Measurements from ENCODE around the gene OXTR. TPM values are rescaled to one million over a fixed set of nuclear protein-coding genes. Genes with fewer than 3 reads are reported as not detected.

Gene OXTR
- 1 to 10 TPM in 1 of 6 donors, under 1 TPM in 5; 0.05 to 2.4 (median 0.24) TPM for total RNA-seq
- under 1 TPM; 0.19 to 0.31 TPM for polyA plus RNA-seq

DNA sequence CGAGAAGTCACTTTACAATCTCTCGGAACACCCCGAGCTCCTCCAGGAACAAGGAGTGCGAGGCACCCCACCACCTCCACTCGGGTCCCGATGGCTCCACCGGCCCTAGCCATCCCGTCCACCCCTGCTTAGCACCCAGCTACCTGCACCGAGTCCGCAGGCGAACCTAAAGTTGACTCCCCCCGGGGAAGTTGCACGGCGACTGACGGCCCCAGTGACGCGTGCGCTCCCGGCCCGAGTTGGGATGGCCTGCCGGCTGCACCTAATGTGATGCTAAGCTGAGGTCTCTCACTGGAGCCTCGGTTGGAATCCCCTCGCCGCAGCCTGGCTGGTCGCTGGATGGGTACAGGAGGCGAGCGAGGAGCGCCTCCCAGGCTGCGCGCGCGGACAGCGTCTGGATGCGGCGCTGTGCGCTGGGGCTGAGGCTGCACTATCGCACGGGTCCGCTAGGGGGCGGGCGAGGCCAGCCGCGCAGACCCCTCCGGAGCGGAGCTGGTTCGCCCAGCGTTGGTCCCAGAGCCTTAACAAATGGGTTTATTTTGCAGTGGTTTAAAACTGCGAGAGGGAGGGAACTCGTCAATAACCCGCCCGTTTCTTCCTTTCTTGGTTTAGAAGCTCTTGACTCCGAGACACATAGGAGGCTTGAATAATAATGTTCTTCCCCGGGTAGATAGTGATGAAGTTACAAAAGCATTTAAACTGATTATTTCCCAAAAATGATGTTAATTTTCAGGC is at the start of gene OXTR:
Gene OXTR, minus strand, starts transcription at position 526 of the 735 bp plus-strand sequence. CDS start 1,426 bp downstream, outside the sequence.
- FAIRE-seq (no peak), DNase-seq (peak in 5 of 6 donors; percentile 12 to 88 (median 57)), ATAC-seq (peak; percentile 87 to 97 (median 94))
- Histone ChIP-seq H3K27ac (no peak within 1 kb of the TSS), H3K27me3 (peaks cover 0 to 22% (median 1%) of the 10 kb centered on the region in 4 donors), H3K9me3 (no peaks in the 10 kb centered on the region), H3K36me3 (no peaks in the 10 kb centered on the region), H3K4me3 (peak within 1 kb of the TSS in 2 of 4 donors; percentile 10 to 41), H3K4me1 (peaks cover 0 to 10% (median 0%) of the 10 kb centered on the region in 3 donors)
- intact Hi-C loops (cut with DNase I), result no loop called here
- TF ChIP-seq, protein P1, sequence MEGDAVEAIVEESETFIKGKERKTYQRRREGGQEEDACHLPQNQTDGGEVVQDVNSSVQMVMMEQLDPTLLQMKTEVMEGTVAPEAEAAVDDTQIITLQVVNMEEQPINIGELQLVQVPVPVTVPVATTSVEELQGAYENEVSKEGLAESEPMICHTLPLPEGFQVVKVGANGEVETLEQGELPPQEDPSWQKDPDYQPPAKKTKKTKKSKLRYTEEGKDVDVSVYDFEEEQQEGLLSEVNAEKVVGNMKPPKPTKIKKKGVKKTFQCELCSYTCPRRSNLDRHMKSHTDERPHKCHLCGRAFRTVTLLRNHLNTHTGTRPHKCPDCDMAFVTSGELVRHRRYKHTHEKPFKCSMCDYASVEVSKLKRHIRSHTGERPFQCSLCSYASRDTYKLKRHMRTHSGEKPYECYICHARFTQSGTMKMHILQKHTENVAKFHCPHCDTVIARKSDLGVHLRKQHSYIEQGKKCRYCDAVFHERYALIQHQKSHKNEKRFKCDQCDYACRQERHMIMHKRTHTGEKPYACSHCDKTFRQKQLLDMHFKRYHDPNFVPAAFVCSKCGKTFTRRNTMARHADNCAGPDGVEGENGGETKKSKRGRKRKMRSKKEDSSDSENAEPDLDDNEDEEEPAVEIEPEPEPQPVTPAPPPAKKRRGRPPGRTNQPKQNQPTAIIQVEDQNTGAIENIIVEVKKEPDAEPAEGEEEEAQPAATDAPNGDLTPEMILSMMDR (IDR thresholded peaks at IDR 0.05), result peak; percentile 97 to 99 (median 98)
- WGBS, 2 donors, result 4 to 6% methylated on average over 53 of the region's 53 CpGs

DNA sequence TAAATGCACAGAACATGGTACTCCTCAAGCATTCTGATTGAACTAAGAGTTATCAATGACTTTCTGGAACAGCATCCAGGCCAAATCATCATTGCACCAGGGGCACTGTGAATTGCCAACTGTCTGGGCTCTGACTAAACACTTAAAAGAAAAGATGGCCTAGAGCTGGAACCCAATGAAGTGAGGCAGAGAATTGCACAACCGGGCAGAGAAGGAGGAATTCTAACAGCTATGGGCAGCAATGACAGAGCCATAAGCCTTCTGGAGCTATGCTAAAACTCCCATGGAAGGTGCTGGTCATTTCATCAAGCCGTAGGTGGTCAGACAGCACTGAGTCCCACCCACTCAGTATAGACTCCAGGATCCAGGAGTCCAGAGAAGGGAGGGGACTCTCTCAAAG is 48.1 kb upstream of the OXTR start:
- 70 to 80% methylated on average over 2 of the region's 2 CpGs for WGBS, 2 donors
- H3K4me3 ChIP-seq, result no peak overlapping the region
- FAIRE-seq, result no peak
- ATAC-seq, result no peak
- no peak for DNase-seq
- H3K9me3 ChIP-seq, result no peaks in the 10 kb centered on the region
- H3K36me3 ChIP-seq, result no peaks in the 10 kb centered on the region
- no peaks in the 10 kb centered on the region for H3K4me1 ChIP-seq
- H3K27me3 ChIP-seq, result no peaks in the 10 kb centered on the region
- intact Hi-C loops (cut with DNase I), result no loop called here
- TF ChIP-seq, protein P1 (IDR thresholded peaks at IDR 0.05), result no peak
- no peak overlapping the region for H3K27ac ChIP-seq

DNA sequence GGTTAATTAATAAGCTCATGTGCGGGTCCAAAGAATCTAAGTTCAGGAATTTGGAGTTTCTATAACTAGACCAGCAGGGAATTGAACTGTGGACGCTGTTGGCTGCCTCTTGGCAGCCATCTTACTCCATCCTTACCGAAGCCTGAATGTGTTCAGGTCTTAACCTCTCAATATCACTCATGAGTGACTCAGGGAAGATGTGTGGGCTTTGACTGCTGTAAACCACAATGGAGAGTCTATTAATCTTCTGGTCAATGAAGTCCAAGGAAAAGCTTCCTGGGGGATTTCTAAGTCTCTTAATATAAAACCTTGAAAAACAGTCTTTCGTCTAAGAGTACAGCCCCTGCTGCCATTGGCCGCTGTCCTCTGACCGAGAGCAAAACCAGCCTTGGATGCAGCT is 46.7 kb upstream of the OXTR start:
- intact Hi-C loops (cut with DNase I), result no loop called here
- Histone ChIP-seq H3K36me3 (no peaks in the 10 kb centered on the region), H3K27me3 (no peaks in the 10 kb centered on the region), H3K4me3 (no peak overlapping the region), H3K4me1 (no peaks in the 10 kb centered on the region), H3K27ac (no peak overlapping the region), H3K9me3 (no peaks in the 10 kb centered on the region)
- TF ChIP-seq, protein P1 (IDR thresholded peaks at IDR 0.05), result no peak
- ATAC-seq, result no peak
- DNase-seq, result no peak
- no peak for FAIRE-seq
- WGBS, 2 donors, result 82 to 86% methylated on average over 6 of the region's 6 CpGs

DNA sequence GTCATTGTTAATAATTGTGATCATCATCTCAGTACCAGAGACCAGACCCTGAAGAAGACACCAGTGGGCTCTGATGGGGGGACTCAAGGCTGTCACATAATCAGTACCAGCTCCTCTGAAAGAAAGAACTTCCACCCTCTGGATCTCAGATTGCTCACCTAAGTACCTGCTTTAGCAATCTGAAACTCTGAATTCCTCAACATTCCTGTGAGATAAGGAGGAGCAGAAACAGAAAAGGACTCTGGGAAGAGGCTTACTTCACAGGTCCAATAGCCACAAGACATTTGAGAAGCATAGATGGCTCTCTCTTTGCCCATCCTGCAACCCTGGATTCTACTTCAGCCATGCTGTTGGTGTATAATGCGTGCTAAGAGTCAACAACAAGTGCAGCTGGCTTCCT is 44.0 kb upstream of the OXTR start:
- no peaks in the 10 kb centered on the region for H3K4me1 ChIP-seq
- H3K9me3 ChIP-seq, result no peaks in the 10 kb centered on the region
- H3K36me3 ChIP-seq, result no peaks in the 10 kb centered on the region
- ATAC-seq, result no peak
- intact Hi-C loops (cut with DNase I), result no loop called here
- H3K27me3 ChIP-seq, result no peaks in the 10 kb centered on the region
- WGBS, 2 donors, result 85 to 93% methylated on average over 1 of the region's 1 CpG
- no peak overlapping the region for H3K27ac ChIP-seq
- TF ChIP-seq, protein P1 (IDR thresholded peaks at IDR 0.05), result no peak
- no peak for FAIRE-seq
- no peak overlapping the region for H3K4me3 ChIP-seq
- DNase-seq, result no peak

DNA sequence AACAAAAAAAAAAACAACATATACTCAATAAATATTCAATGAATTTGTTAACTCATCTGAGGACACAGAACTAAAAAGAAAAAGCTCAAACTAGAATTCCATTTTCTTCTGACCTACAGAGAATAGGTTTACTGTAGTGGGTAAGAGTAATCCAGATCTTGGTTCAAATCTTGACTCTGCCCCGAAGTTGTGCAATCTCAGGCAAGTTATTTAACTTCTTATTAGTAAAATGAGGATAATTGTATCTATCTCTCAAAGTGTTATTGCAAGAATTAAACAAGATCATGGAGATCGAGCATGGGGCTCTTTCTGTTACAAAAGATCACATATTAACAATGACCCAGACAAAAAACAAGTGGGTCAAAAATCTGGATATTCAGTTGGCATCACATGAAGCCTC is 41.1 kb upstream of the OXTR start:
- Histone ChIP-seq H3K4me3 (no peak overlapping the region), H3K27ac (no peak overlapping the region), H3K36me3 (no peaks in the 10 kb centered on the region), H3K4me1 (no peaks in the 10 kb centered on the region), H3K9me3 (no peaks in the 10 kb centered on the region), H3K27me3 (no peaks in the 10 kb centered on the region)
- WGBS, 2 donors, result 62 to 77% methylated on average over 2 of the region's 2 CpGs
- ATAC-seq, result no peak
- intact Hi-C loops (cut with DNase I), result no loop called here
- FAIRE-seq, result no peak
- TF ChIP-seq, protein P1 (IDR thresholded peaks at IDR 0.05), result no peak
- DNase-seq, result no peak
